SU-DHL-6 (cell line): ENCODE results near the gene HIPK2.

ENCODE experiments used
- H2AFZ ChIP-seq: fragments of 200-600 bp; sonication (generic); 2 replicates; pipeline ENCODE4 v1.6.1; 2014; ENCODE audit warnings: low read depth, mild to moderate bottlenecking, moderate library complexity, mixed read lengths, antibody characterized with exemption, low read length; ENCODE audit not compliant: severe bottlenecking
- H3F3A ChIP-seq: fragments of 200-600 bp; shearing (Covaris generic); 2 replicates; pipeline ENCODE4 v1.6.0; 2016; ENCODE audit warnings: antibody characterized with exemption, mild to moderate bottlenecking; ENCODE audit not compliant: insufficient read depth
- H3K27ac ChIP-seq: fragments of 200-600 bp; sonication (generic); 2 replicates; pipeline ENCODE4 v1.5.1; 2016; ENCODE audit warnings: low read depth, mild to moderate bottlenecking, low read length, moderate library complexity, mixed read lengths
- H3K27me3 ChIP-seq: fragments of 200-600 bp; sonication (generic), shearing (Covaris generic); 2 replicates; pipeline ENCODE4 v1.6.0; 2014; ENCODE audit warnings: mild to moderate bottlenecking, low read length
- H3K36me3 ChIP-seq: fragments of 200-600 bp; sonication (generic); 2 replicates; pipeline ENCODE4 v1.6.1; 2014; ENCODE audit warnings: mild to moderate bottlenecking, low read length, mixed read lengths
- H3K4me2 ChIP-seq: fragments of 300-600, 200-600 bp; shearing (Covaris generic), sonication (generic); 2 replicates; pipeline ENCODE4 v1.6.0; 2014; ENCODE audit warnings: low read length, low read depth, mild to moderate bottlenecking; ENCODE audit not compliant: poor library complexity, severe bottlenecking
- H3K4me3 ChIP-seq: fragments of 200-600 bp; sonication (generic); 2 replicates; pipeline ENCODE4 v1.5.1; 2014; ENCODE audit warnings: antibody characterized with exemption, low read length, mild to moderate bottlenecking, mixed read lengths; ENCODE audit not compliant: insufficient read depth, poor library complexity, severe bottlenecking
- H3K79me2 ChIP-seq: fragments of 200-600 bp; sonication (generic); 2 replicates; pipeline ENCODE4 v1.6.1; 2014; ENCODE audit warnings: mild to moderate bottlenecking, low read length, moderate library complexity; ENCODE audit not compliant: insufficient read depth
- H3K9ac ChIP-seq: fragments of 200-600 bp; sonication (generic); 2 replicates; pipeline ENCODE4 v1.7.0; 2014; ENCODE audit warnings: mild to moderate bottlenecking, low read length
- H3K9me2 ChIP-seq: fragments of 200-600 bp; sonication (generic); replicated peaks from 2 replicates; pipeline ENCODE4 v1.6.1; 2014; ENCODE audit warnings: low read length; ENCODE audit not compliant: insufficient read depth
- H3K9me3 ChIP-seq: fragments of 200-600 bp; sonication (generic); 2 replicates; pipeline ENCODE4 v1.6.1; 2014; ENCODE audit warnings: low read length, mixed read lengths; ENCODE audit not compliant: insufficient read depth
- H4K20me1 ChIP-seq: fragments of 200-600 bp; sonication (generic); 2 replicates; pipeline ENCODE4 v1.6.1; 2014; ENCODE audit warnings: low read depth, mild to moderate bottlenecking, antibody characterized with exemption, low read length, moderate library complexity, mixed read lengths
- EZH2phosphoT487 ChIP-seq: fragments of 200-600 bp; sonication (generic), shearing (Covaris generic); conservative IDR thresholded peaks from 2 replicates; pipeline ENCODE4 v1.6.1; 2018; ENCODE audit warnings: mild to moderate bottlenecking, antibody characterized with exemption, low read length, moderate library complexity, mixed read lengths
- TF ChIP-seq, protein P1 (sequence below): fragments of 200-600 bp; sonication (generic); IDR thresholded peaks from one replicate; pipeline ENCODE4 v1.5.1; 2017; ENCODE audit warnings: antibody characterized with exemption, mild to moderate bottlenecking, low read length, moderate library complexity; ENCODE audit not compliant: insufficient read depth, poor library complexity, severe bottlenecking

HIPK2 gene

DNA sequence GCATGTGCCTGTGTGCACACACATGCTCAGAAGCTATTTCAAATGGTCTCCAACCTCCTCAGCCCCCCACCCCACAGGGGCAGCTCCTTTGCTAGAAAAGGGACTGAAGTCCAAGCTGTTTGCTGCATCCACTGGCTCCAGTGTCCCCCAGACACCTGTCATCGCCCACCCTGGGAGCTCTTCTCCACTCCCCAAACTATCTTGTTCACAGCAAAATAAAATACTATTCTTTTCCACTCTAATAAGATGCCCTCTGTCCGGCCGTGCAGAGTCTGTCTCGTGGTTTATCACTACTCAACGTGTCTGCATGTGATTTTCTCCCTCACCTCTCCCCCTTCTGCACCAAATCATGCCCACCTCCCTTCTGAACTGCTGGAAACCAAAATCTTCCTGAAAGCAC, 25.6 kb downstream of the HIPK2 start:
- Histone ChIP-seq H2AFZ (no peak overlapping the region), H3K27ac (no peak overlapping the region), H3K79me2 (no peaks in the 10 kb centered on the region), H3F3A (no peaks in the 10 kb centered on the region), H3K36me3 (no peaks in the 10 kb centered on the region), H3K9me2 (no peaks in the 10 kb centered on the region), H3K4me2 (no peak overlapping the region), H3K4me3 (no peak overlapping the region), H3K27me3 (no peaks in the 10 kb centered on the region), H3K9ac (no peak overlapping the region), H4K20me1 (no peaks in the 10 kb centered on the region), H3K9me3 (no peaks in the 10 kb centered on the region)
- TF ChIP-seq, protein P1, sequence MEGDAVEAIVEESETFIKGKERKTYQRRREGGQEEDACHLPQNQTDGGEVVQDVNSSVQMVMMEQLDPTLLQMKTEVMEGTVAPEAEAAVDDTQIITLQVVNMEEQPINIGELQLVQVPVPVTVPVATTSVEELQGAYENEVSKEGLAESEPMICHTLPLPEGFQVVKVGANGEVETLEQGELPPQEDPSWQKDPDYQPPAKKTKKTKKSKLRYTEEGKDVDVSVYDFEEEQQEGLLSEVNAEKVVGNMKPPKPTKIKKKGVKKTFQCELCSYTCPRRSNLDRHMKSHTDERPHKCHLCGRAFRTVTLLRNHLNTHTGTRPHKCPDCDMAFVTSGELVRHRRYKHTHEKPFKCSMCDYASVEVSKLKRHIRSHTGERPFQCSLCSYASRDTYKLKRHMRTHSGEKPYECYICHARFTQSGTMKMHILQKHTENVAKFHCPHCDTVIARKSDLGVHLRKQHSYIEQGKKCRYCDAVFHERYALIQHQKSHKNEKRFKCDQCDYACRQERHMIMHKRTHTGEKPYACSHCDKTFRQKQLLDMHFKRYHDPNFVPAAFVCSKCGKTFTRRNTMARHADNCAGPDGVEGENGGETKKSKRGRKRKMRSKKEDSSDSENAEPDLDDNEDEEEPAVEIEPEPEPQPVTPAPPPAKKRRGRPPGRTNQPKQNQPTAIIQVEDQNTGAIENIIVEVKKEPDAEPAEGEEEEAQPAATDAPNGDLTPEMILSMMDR = no peak
- no peak for TF ChIP-seq EZH2phosphoT487

DNA sequence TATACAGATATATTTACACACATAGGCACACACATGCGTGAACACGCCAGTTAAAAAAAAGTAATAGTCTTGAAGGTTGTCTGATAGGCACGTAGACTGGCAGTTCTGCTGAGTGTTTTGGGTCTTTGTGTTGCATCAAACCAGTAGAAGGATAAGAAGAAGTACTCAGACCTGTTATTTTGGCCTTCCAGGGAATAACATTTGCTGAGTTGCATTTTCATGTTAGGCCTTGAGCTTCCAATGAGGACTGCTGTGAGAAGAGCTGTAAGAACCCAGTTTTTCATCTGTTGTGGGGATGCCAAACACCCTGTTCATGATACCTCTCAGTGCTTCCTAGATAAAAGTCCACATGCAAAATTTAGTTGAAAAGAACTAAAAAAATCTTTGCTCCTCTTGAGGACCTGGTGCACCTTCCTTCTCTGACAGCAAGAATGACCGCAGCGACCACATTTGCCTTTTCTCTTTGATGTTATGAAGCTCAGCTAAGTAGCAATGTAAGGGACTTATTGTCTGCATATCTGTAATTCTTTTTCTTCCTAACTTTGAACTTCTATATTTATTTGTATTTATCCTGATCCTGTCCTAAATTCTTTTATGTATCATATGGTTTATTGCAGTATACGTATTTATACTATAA, 27.2 kb downstream of the HIPK2 start:
- Histone ChIP-seq H3K27ac (no peak overlapping the region), H3K9me2 (no peaks in the 10 kb centered on the region), H3K9me3 (no peaks in the 10 kb centered on the region), H4K20me1 (no peaks in the 10 kb centered on the region), H3K4me3 (no peak overlapping the region), H3F3A (no peaks in the 10 kb centered on the region), H3K27me3 (no peaks in the 10 kb centered on the region), H2AFZ (no peak overlapping the region), H3K4me2 (no peak overlapping the region), H3K79me2 (no peaks in the 10 kb centered on the region), H3K36me3 (no peaks in the 10 kb centered on the region), H3K9ac (no peak overlapping the region)
- TF ChIP-seq, protein P1 = no peak
- TF ChIP-seq EZH2phosphoT487 = no peak

DNA sequence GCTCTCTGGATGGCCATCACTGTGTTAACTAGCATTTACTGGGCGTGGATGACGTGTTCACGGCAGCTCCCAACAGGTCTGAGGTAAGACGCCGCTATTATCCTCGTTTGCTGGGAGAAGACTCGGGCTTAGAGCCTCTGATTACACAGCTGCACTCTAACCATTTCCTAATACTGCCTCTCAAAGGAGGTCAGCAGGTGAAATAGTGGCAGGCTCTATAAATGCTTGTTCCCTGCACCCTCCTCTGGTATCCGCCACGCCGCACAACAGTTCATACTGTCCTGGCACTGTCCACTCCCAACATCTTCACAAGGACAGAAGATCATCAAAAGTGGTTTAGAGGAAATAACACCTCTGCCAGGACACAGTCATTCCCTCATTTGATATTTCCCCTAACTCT, 28.3 kb downstream of the HIPK2 start:
- TF ChIP-seq, protein P1 = no peak
- TF ChIP-seq EZH2phosphoT487 = no peak
- Histone ChIP-seq H3K79me2 (no peaks in the 10 kb centered on the region), H4K20me1 (no peaks in the 10 kb centered on the region), H3F3A (no peaks in the 10 kb centered on the region), H3K9me3 (no peaks in the 10 kb centered on the region), H3K36me3 (no peaks in the 10 kb centered on the region), H3K4me3 (no peak overlapping the region), H3K27ac (no peak overlapping the region), H3K27me3 (no peaks in the 10 kb centered on the region), H3K9ac (no peak overlapping the region), H3K4me2 (no peak overlapping the region), H3K9me2 (no peaks in the 10 kb centered on the region), H2AFZ (no peak overlapping the region)
